Sigmoid colon (tissue), 7 donors: ENCODE data around the gene SLC10A1. TPM values are rescaled to one million over a fixed set of nuclear protein-coding genes. Genes with fewer than 3 reads are reported as not detected.

ENCODE experiments used
- DNase-seq: peaks from one replicate; pipeline ENCODE4 v3.0.0-alpha.2; 2019
- H3K27ac ChIP-seq, 4 donors: fragments of 200-600 bp; sonication (generic); one replicate each; pipeline ENCODE4 v1.5.1; 2016 to 2019; ENCODE audit warnings: mild to moderate bottlenecking in 1 of 4
- H3K27me3 ChIP-seq, 3 donors: fragments of 200-600 bp; sonication (generic); one replicate each; pipeline ENCODE4 v1.5.1; 2019; ENCODE audit warnings: mild to moderate bottlenecking in 1 of 3
- H3K36me3 ChIP-seq, 4 donors: fragments of 200-600 bp; sonication (generic); one replicate each; pipeline ENCODE4 v1.5.1; 2016 to 2019
- H3K4me1 ChIP-seq, 4 donors: fragments of 200-600 bp; sonication (generic); one replicate each; pipeline ENCODE4 v1.5.1; 2017 to 2019
- H3K4me3 ChIP-seq, 4 donors: fragments of 200-600 bp; sonication (generic); one replicate each; pipeline ENCODE4 v1.5.1; 2017 to 2019; ENCODE audit warnings: mild to moderate bottlenecking in 2 of 4, moderate library complexity in 1 of 4
- H3K9me3 ChIP-seq, 4 donors: fragments of 200-600 bp in 3 of 4; sonication (generic) in 3 of 4; one replicate each; pipeline versions ENCODE4 v1.5.1 to v1.6.1; 2013 to 2019
- EP300 ChIP-seq, 4 donors: sonication (generic); formaldehyde crosslinking; IDR thresholded peaks; one replicate each; pipeline ENCODE4 v1.6.1; 2017; ENCODE audit warnings: antibody characterized with exemption in 4 of 4
- POLR2A ChIP-seq, 2 donors: fragments of 450-650 bp; IDR thresholded peaks; one replicate each; pipeline ENCODE4 v1.6.1; 2016; ENCODE audit warnings: antibody characterized with exemption in 2 of 2, mild to moderate bottlenecking in 2 of 2, moderate library complexity in 2 of 2
- POLR2AphosphoS5 ChIP-seq, 4 donors: sonication (generic); formaldehyde crosslinking; IDR thresholded peaks; one replicate each; pipeline ENCODE4 v1.6.1; 2017; ENCODE audit warnings: antibody characterized with exemption in 4 of 4
- WGBS, 2 donors: extraction: QIAGEN DNeasy Blood & Tissue Kit; methylation state at CpG; one replicate each; pipeline ENCODE4 v1.1.7; 2013; 5-methylcytosine and 5-hydroxymethylcytosine counted together
- intact Hi-C: fragments of 100-400 bp; cut with DNase I; formaldehyde crosslinking; loops from one replicate; pipeline ENCODE4 v1.15.1; 2023
- polyA plus RNA-seq, 3 donors: library from polyadenylated mRNA; stranded (reverse); fragments of 200-250 nt; gene quantifications; one replicate each; pipeline ENCODE4 v1.2.3, GENCODE V29; 2013
- total RNA-seq, 4 donors: library from RNA; depleted of rRNA; stranded (reverse); fragments of >200 nt; gene quantifications; one replicate each; pipeline ENCODE4 v1.1.0, GENCODE V29; 2016
- TF ChIP-seq, protein P1 (sequence below), 4 experiments: fragments of 450-650 bp in 3 of 4; fragments of 200-600 bp in 1 of 4; IDR thresholded peaks; one replicate each; pipeline ENCODE4 v1.5.1; 2016 to 2019; ENCODE audit warnings: antibody characterized with exemption in 4 of 4, mild to moderate bottlenecking in 3 of 4, moderate library complexity in 2 of 4
- donor health status: healthy with polysubstance abuse.
- donor health status: Bipolar disorder and iron deficiency.
- donor health status: healthy.

The SLC10A1 gene
- total and polyA plus RNA-seq, 7 donors = not detected

DNA sequence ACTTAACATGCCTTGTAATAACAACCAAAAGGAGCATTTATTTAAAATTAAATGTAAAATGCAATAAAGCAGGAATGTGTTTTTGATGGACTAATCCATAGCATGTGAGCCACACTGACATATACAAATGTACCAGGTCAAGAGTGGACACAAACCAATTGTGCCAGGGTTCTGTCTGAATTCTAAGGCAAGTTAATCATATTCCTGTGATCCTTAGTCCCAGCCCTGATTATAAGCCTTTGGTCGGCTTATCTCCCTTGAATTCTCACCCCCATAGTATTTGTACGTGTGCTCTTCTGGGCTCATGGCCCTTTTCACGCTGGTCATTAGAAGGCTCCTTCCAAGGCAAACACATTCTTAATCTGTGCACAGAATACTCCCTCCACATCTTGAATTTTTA, 40.7 kb downstream of the SLC10A1 start:
- Histone ChIP-seq H3K4me1 (no peaks in the 10 kb centered on the region), H3K27ac (no peak overlapping the region), H3K36me3 (no peaks in the 10 kb centered on the region), H3K4me3 (no peak overlapping the region), H3K9me3 (no peaks in the 10 kb centered on the region), H3K27me3 (no peaks in the 10 kb centered on the region)
- intact Hi-C loops = no loop called here
- TF ChIP-seq POLR2AphosphoS5 (IDR thresholded peaks at IDR 0.05) (no peak), EP300 (IDR thresholded peaks at IDR 0.05) (no peak), POLR2A (IDR thresholded peaks at IDR 0.05) (no peak)
- TF ChIP-seq, protein P1, sequence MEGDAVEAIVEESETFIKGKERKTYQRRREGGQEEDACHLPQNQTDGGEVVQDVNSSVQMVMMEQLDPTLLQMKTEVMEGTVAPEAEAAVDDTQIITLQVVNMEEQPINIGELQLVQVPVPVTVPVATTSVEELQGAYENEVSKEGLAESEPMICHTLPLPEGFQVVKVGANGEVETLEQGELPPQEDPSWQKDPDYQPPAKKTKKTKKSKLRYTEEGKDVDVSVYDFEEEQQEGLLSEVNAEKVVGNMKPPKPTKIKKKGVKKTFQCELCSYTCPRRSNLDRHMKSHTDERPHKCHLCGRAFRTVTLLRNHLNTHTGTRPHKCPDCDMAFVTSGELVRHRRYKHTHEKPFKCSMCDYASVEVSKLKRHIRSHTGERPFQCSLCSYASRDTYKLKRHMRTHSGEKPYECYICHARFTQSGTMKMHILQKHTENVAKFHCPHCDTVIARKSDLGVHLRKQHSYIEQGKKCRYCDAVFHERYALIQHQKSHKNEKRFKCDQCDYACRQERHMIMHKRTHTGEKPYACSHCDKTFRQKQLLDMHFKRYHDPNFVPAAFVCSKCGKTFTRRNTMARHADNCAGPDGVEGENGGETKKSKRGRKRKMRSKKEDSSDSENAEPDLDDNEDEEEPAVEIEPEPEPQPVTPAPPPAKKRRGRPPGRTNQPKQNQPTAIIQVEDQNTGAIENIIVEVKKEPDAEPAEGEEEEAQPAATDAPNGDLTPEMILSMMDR (IDR thresholded peaks at IDR 0.05) = no peak
- no peak for DNase-seq
- WGBS, 2 donors = 80 to 84% methylated on average over 3 of the region's 3 CpGs

DNA sequence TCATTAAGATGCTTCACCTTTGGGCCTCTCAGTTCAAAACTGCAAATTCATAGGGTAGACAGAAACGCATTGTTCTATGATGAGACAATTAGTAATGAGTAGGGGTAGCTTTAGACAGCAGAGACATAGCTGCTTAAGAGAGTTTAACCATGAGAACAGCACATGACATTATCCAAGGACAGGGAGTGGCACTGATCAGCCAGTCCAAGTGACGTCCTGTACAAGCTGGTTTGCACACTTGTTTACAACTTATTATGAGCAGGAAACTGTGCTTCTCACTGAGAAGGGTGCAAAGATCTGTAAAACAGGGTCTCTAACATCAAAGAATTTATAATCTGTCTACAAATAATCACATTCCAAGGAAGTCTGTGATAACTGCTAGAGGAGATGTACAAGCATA, 41.3 kb downstream of the SLC10A1 start:
- Histone ChIP-seq H3K9me3 (no peaks in the 10 kb centered on the region), H3K4me3 (no peak overlapping the region), H3K4me1 (no peaks in the 10 kb centered on the region), H3K27ac (no peak overlapping the region), H3K36me3 (no peaks in the 10 kb centered on the region), H3K27me3 (no peaks in the 10 kb centered on the region)
- intact Hi-C loops = no loop called here
- DNase-seq = no peak
- WGBS, 2 donors = 16 to 58% methylated on average over 2 of the region's 2 CpGs
- no peak for TF ChIP-seq EP300 (IDR thresholded peaks at IDR 0.05)
- TF ChIP-seq, protein P1 (IDR thresholded peaks at IDR 0.05) = no peak
- no peak for TF ChIP-seq POLR2A (IDR thresholded peaks at IDR 0.05)
- TF ChIP-seq POLR2AphosphoS5 (IDR thresholded peaks at IDR 0.05) = no peak

DNA sequence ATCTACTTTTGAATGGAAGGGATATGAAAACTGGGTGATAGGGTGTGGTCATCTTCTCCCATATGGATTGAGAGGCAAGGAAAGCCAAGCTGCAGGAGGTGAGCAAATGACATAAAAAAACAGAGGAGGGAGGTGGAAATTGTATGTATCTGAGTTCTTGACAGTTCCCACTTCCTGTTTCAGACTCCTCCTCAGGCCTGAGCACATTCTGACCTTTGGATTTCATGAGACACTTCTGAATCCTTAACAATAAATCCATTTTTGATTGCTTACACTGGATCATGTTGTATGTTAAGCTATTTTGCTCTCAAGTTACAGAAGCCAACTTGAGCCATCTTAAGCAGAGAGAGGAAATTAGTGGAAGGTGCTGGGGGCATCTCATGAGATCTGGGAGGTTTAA, 41.7 kb downstream of the SLC10A1 start:
- intact Hi-C loops = no loop called here
- Histone ChIP-seq H3K4me1 (no peaks in the 10 kb centered on the region), H3K27ac (no peak overlapping the region), H3K36me3 (no peaks in the 10 kb centered on the region), H3K9me3 (no peaks in the 10 kb centered on the region), H3K4me3 (no peak overlapping the region), H3K27me3 (no peaks in the 10 kb centered on the region)
- no peak for DNase-seq
- TF ChIP-seq POLR2AphosphoS5 (IDR thresholded peaks at IDR 0.05) = no peak
- TF ChIP-seq, protein P1 (IDR thresholded peaks at IDR 0.05) = no peak
- TF ChIP-seq EP300 (IDR thresholded peaks at IDR 0.05) = no peak
- TF ChIP-seq POLR2A (IDR thresholded peaks at IDR 0.05) = no peak

DNA sequence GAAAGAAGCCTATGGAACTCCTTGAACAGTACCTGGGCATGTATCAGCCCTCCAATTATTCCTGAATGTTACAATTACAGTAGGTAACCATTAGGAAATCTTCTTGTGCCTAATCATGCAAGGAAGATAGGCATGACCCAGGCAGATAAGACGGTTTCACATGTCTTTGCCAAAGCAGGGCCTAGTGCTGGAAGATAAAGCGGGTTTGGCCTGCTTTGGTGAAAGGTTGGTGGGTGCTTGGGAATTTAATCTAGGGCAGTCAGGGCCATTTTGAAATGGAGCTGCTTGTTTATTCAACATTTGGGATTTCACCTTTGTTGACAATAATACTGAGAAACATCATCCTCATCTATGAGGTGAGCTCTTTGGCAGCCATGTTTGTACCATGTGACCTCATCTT, 42.6 kb downstream of the SLC10A1 start:
- Histone ChIP-seq H3K9me3 (no peaks in the 10 kb centered on the region), H3K27ac (no peak overlapping the region), H3K4me3 (no peak overlapping the region), H3K4me1 (no peaks in the 10 kb centered on the region), H3K36me3 (no peaks in the 10 kb centered on the region), H3K27me3 (no peaks in the 10 kb centered on the region)
- no peak for DNase-seq
- 75 to 98% methylated on average over 2 of the region's 2 CpGs for WGBS, 2 donors
- intact Hi-C loops = no loop called here
- TF ChIP-seq EP300 (IDR thresholded peaks at IDR 0.05) (no peak), POLR2AphosphoS5 (IDR thresholded peaks at IDR 0.05) (no peak)

DNA sequence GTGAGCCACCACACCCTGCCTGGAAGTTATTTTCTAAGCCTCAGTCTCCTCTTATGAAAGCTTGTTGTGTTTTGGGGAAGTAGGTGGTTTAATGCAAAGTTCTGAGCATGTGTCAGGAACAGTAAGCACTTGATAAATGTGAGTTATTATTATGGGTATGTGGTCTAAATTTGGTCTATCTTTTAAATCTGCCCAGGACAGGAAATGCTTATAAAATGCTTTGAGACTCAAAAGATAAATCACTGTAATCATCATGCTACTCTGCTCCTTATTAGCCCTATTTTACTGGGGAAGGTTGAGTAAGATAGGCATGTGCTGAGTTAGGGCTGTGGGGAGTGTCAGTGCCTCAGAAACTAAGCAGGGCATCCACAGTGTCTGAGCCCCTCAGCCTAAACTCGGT, 43.2 kb downstream of the SLC10A1 start:
- Histone ChIP-seq H3K27me3 (no peaks in the 10 kb centered on the region), H3K4me1 (no peaks in the 10 kb centered on the region), H3K27ac (no peak overlapping the region), H3K9me3 (no peaks in the 10 kb centered on the region), H3K36me3 (no peaks in the 10 kb centered on the region), H3K4me3 (no peak overlapping the region)
- intact Hi-C loops = no loop called here
- WGBS, 2 donors = 89 to 98% methylated on average over 1 of the region's 1 CpG
- TF ChIP-seq POLR2A (IDR thresholded peaks at IDR 0.05) (no peak), EP300 (IDR thresholded peaks at IDR 0.05) (no peak), POLR2AphosphoS5 (IDR thresholded peaks at IDR 0.05) (no peak)
- TF ChIP-seq, protein P1 (IDR thresholded peaks at IDR 0.05) = no peak
- DNase-seq = no peak
